Lower lobe of right lung (tissue), 2 donors: ENCODE results near the gene WDR26. TPM values are rescaled to one million over a fixed set of nuclear protein-coding genes. Genes with fewer than 3 reads are reported as not detected.

ENCODE experiments used
- ATAC-seq, 2 donors: fragments of 200-7000 bp; cut with Tn5 transposase; one replicate each; pipeline ENCODE4 v1.9.1; 2020 to 2022; ENCODE audit warnings: mild to moderate bottlenecking in 2 of 2, moderate library complexity in 2 of 2
- DNase-seq: peaks from one replicate; pipeline ENCODE4 v3.0.0-alpha.2; 2020
- H3K27ac ChIP-seq: fragments of 200-600 bp; one replicate; pipeline ENCODE4 v1.8.0; 2022
- H3K27me3 ChIP-seq: fragments of 200-600 bp; one replicate; pipeline ENCODE4 v1.8.0; 2022; ENCODE audit warnings: low read depth
- H3K36me3 ChIP-seq: fragments of 200-600 bp; one replicate; pipeline ENCODE4 v1.8.0; 2022; ENCODE audit warnings: mild to moderate bottlenecking
- H3K4me1 ChIP-seq: fragments of 200-600 bp; one replicate; pipeline ENCODE4 v1.8.0; 2022
- H3K4me3 ChIP-seq: fragments of 200-600 bp; one replicate; pipeline ENCODE4 v1.8.0; 2022; ENCODE audit warnings: mild to moderate bottlenecking
- H3K9me3 ChIP-seq: fragments of 200-600 bp; one replicate; pipeline ENCODE4 v1.8.0; 2022
- CTCF ChIP-seq: fragments of 200-600 bp; IDR thresholded peaks from one replicate; pipeline ENCODE4 v1.8.0; 2022; ENCODE audit warnings: antibody characterized with exemption, mild to moderate bottlenecking
- intact Hi-C: fragments of 100-400 bp; cut with DNase I; formaldehyde crosslinking; loops from one replicate; pipeline ENCODE4 v1.11.0; 2022
- total RNA-seq: library from RNA; stranded (reverse); fragmentation: NEBNext Ultra II Directional; extraction: Animal tissue kit (Norgen Biotek cat#: 25700); gene quantifications from one replicate; pipeline ENCODE4 v1.2.1, GENCODE V29; 2021
- donor health status: DM: no; HTN: yes; CAD: no; lungs with severe emphysema.

The WDR26 gene
- total RNA-seq, 1 donor from 2014 or later, result 86.6 TPM

- no peak for TF ChIP-seq CTCF
- H3K27ac ChIP-seq, result no peak overlapping the region
- no peaks in the 10 kb centered on the region for H3K9me3 ChIP-seq
- H3K4me3 ChIP-seq, result no peak overlapping the region
- peaks cover 21% of the 10 kb centered on the region for H3K4me1 ChIP-seq
- intact Hi-C loops, result no loop called here
- DNase-seq, result no peak
- no peaks in the 10 kb centered on the region for H3K27me3 ChIP-seq
- H3K36me3 ChIP-seq, result peaks cover 52% of the 10 kb centered on the region
- ATAC-seq, result peak; percentile 81 to 82
These were observed 54.6 kb downstream of the WDR26 start for GRCh38 chr1:224380003-224380402.

- intact Hi-C loops, result no loop called here
- no peaks in the 10 kb centered on the region for H3K9me3 ChIP-seq
- ATAC-seq (peak; percentile 27 to 47), DNase-seq (no peak)
- no peak for TF ChIP-seq CTCF
- peak overlapping the region; percentile 22 for H3K27ac ChIP-seq
- peaks cover 21% of the 10 kb centered on the region for H3K4me1 ChIP-seq
- no peaks in the 10 kb centered on the region for H3K27me3 ChIP-seq
- H3K36me3 ChIP-seq, result peaks cover 61% of the 10 kb centered on the region
- no peak overlapping the region for H3K4me3 ChIP-seq
These were observed 55.6 kb downstream of the WDR26 start for GRCh38 chr1:224378855-224379631.

- H3K4me3 ChIP-seq, result no peak overlapping the region
- peaks cover 21% of the 10 kb centered on the region for H3K4me1 ChIP-seq
- no peak overlapping the region for H3K27ac ChIP-seq
- H3K9me3 ChIP-seq, result no peaks in the 10 kb centered on the region
- ATAC-seq (no peak), DNase-seq (no peak)
- TF ChIP-seq CTCF, result no peak
- no peaks in the 10 kb centered on the region for H3K27me3 ChIP-seq
- intact Hi-C loops, result no loop called here
- peaks cover 75% of the 10 kb centered on the region for H3K36me3 ChIP-seq
These were observed 57.0 kb downstream of the WDR26 start for GRCh38 chr1:224377676-224378006.

GRCh38 chr1:224375059-224375458, 59.5 kb downstream of the WDR26 start:
- H3K4me1 ChIP-seq, result peaks cover 13% of the 10 kb centered on the region
- intact Hi-C loops, result no loop called here
- ATAC-seq (no peak), DNase-seq (no peak)
- no peak for TF ChIP-seq CTCF
- H3K9me3 ChIP-seq, result no peaks in the 10 kb centered on the region
- H3K4me3 ChIP-seq, result no peak overlapping the region
- H3K36me3 ChIP-seq, result peaks cover 93% of the 10 kb centered on the region
- no peak overlapping the region for H3K27ac ChIP-seq
- no peaks in the 10 kb centered on the region for H3K27me3 ChIP-seq

GRCh38 chr1:224373008-224373590, 61.5 kb downstream of the WDR26 start:
- TF ChIP-seq CTCF, result no peak
- no peaks in the 10 kb centered on the region for H3K9me3 ChIP-seq
- intact Hi-C loops, result no loop called here
- no peak overlapping the region for H3K27ac ChIP-seq
- ATAC-seq (no peak), DNase-seq (no peak)
- peaks cover 99% of the 10 kb centered on the region for H3K36me3 ChIP-seq
- no peaks in the 10 kb centered on the region for H3K27me3 ChIP-seq
- H3K4me3 ChIP-seq, result no peak overlapping the region
- H3K4me1 ChIP-seq, result no peaks in the 10 kb centered on the region
